ENCODE data around the gene ZBTB8B.
"Not testable (repeated sequence)": the region's sequence is repeated elsewhere in the genome, so short reads cannot be mapped to it uniquely, and the experiment has no call there.

DNA sequence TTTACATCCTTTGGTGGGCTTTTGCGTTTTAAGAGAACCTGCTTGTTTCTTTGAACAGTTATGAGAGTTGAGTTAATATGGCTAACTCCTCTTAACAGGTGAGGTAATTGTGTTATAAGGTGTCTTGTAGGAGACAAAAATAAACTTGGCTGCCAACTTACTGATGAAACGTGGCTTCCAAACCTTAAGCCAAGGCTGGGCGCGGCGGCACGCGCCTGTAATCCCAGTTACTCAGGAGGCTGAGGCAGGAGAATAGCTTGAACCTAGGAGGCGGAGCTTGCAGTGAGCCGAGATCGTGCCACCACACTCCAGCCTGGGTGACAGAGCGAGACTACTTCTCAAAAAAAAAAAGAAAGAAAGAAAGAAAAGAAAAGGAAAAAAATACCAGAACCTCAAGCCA, 8.1 kb downstream of the ZBTB8B start:
- not testable (repeated sequence) for TF ChIP-seq CTCF (conservative IDR thresholded peaks at IDR 0.05; ENCODE audit: low read depth, low read length); EZH2 (IDR thresholded peaks at IDR 0.05; ENCODE audit: low read length, unreplicated experiment); EZH2phosphoT487 (IDR thresholded peaks at IDR 0.05; ENCODE audit: borderline replicate concordance, low read length)
